ENCODE results near the gene TUBGCP2.
A peak's percentile ranks its signal among the peaks of the same experiment; 100 is the strongest.
"Not testable (repeated sequence)": the region's sequence is repeated elsewhere in the genome, so short reads cannot be mapped to it uniquely, and the experiment has no call there.

TUBGCP2 gene

DNA sequence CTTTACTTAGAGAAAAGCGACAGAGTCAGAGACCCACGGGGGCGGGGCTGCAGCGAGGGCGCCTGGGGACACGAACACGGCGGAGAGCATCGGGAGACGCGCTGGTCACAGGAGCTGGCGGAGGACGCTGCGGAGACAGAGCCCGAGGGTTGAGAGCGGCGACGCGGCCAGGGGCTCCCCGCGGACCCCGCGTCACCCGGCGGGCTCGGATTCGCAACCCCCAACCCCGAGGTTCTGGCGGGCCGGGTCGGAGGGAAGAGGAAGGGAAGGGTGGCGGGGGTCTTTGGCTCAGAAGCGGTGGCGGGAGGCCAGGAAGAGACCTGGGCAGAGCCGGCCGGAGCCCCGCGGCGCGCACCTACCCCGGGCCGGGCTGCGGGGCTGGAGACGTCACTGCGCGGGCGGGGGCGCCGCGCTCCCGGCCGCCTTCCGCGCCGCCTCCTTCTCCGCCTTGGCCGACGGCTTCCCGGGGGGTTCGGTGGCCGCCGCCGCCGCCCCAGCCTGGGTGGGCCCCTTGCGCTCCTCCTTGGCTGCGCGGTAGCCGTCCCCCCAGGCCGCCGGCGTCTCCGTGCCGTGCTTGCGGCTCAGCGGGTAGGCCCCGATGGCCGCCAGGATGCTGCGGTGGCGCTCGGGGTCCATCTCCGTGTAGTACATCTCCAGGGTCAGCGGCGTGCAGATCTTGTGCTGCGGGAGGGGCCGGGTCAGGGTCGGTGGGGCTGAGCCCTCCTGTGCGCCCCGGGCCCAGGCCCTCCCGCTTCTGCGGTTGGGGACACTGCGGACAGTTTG lies 17.0 kb upstream of the TUBGCP2 start:
- no peak for DNase-seq (ENCODE audit: low read depth in 1 of 2, low spot score in 1 of 2)

DNA sequence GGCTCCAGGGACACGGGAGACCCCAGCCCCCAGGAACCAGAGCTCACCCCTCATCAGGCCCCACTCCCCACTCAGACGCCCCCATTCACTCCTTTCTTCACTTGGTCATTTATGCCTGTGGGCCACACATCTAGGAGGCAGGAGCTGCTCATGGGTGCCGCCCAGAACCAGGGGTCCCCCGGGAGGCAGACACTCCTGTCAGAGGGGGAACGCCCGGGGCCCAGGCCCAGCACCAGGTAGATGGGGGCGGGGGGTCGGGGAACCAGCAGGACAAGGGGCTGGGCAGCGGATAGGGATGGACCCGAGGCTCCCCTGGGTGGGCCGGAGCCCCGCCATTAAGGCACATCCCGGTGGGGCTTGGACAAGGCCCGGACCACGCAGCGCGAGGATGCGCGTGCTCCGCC lies 16.2 kb upstream of the TUBGCP2 start:
- no peak for DNase-seq (ENCODE audit: low read depth in 1 of 2, low spot score in 1 of 2)

DNA sequence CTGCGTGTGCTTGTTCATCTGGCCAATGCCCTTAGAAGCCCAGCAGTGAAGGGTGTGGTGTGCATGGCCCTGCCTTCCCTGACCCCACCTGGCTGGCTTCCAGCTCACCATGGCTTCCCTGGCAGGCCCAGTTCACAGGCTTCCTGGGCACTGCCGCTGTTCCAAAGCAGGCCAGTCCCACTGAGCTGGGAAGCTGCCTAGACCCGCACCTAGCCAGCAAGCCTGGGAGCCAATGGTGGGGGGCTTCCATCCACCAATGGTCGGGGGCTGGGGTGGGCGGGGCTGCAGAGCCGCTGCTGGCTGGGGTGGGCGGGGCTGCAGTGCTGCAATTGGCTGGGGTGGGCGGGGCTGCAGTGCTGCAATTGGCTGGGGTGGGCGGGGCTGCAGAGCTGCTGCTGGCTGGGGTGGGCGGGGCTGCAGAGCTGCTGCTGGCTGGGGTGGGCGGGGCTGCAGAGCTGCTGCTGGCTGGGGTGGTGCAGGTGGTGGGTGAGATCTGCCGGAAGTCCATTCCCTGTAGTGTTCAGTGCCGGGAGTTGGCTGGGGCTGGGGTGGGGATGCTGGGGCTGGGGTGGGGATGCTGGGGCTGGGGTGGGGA lies 15.6 kb upstream of the TUBGCP2 start:
- peak in 1 of 2 donors; percentile 40 for DNase-seq (ENCODE audit: low read depth in 1 of 2, low spot score in 1 of 2)

DNA sequence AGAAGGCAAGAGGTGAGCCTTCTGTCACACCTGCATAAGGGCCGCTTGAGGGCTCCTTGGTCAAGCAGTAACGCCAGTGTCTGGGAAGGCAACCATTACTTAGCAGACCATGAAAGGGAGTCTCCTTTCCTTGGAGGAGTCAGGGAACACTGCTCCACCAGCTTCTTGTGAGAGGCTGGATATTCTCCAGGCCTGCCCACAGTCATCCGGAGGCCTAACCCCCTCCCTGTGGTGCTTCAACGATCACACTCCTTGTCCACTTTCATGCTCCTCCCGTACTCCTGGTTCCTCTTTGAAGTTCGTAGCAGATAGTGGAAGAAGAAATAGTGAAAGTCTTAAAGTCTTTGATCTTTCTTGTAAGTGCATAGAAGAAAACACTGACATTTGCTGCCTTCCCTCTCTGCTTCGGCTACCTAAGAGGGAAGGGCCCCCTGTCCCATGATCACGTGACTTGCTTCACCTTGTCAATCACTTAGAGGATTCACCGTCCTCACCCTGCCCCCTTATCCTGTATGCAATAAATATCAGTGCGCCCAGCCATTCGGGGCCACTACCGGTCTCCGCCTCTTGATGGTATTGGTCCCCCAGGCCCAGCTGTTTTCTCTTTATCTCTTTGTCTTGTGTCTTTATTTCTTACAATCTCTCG lies 13.5 kb upstream of the TUBGCP2 start:
- DNase-seq (ENCODE audit: low read depth in 1 of 2, low spot score in 1 of 2): not testable (repeated sequence)

DNA sequence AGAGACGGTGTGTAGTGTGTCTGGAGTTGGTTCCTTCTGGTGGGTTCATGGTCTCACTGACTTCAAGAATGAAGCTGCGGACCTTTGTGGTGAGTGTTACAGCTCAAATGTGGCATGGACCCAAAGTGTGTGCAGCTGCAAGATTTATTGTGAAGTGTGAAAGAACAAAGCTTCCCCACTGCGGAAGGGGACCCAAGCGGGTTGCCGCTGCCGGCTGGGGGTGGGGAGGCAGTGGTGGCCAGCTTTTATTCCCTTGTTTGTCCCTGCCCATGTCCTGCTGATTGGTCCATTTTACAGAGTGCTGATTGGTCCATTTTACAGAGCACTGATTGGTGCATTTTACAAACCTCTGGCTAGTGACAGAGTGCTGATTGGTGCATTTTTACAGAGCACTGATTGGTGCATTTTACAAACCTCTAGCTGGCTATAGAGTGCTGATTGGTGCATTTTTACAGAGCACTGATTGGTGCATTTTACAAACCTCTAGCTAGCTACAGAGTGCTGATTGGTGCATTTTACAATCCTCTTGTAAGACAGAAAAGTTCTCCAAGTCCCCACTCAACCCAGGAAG lies 12.3 kb upstream of the TUBGCP2 start:
- not testable (repeated sequence) for DNase-seq (ENCODE audit: low read depth in 1 of 2, low spot score in 1 of 2)

DNA sequence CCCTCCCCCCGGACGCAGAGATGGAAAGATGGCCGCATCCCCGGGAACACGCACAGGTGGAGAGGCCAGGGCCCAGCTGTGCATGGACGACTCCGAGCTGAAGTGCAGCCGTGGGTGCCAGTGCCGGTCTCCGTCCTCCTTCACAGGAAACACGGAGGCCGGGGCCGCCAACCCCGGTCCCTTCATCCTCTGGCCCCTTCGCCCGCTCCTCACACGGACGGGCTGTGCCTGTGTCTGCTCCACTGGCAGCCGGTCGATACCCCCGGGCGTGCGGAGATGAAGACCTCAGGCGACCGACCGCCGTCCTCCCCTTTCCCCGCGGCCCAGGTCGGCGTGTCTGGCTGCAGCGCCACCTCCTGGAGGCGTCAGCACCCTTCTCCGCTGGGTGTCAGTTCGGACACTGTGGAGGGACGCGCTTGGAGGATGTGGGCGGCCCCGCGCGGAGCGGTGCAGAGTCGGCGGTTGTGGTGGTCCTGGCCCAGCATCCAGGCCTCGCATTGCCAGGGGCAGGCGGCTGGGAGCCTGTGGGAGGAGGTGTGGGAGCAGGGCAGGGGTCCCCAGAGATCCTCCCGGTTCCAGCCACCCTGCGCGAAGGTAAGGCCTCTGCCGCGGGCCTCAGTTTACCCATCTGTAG lies 9.9 kb upstream of the TUBGCP2 start:
- peak in 1 of 2 donors; percentile 47 for DNase-seq (ENCODE audit: low read depth in 1 of 2, low spot score in 1 of 2)

DNA sequence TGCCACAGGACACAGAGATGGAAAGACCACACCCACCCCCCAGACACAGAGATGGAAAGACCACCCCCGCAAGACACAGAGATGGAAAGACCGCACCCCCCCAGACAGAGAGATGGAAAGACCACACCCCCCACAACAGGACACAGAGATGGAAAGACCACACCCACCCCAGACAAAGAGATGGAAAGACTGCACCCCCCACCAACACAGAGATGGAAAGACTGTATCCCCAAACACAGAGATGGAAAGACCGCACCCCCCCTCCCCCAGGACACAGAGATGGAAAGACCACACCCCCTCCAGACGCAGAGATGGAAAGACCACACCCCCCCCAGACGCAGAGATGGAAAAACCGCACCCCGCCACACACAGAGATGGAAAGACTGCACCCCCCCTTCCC lies 8.1 kb upstream of the TUBGCP2 start:
- DNase-seq (ENCODE audit: low read depth in 1 of 2, low spot score in 1 of 2): no peak

DNA sequence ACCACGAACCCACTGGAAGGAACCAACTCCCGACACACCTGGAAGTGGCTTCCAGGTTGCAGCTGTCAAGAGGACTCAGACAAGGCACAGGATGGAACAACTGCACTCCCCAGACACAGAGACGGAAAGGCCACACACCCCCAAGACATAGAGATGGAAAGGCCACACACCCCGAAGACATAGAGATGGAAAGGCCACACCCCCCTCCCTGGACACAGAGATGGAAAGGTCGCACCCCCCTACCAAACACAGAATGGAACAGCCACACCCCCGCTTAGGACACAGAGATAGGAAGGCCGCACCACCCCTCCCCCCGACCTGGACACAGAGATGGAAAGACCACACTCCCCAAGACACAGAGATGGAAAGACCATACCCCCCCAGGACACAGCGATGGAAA lies 7.6 kb upstream of the TUBGCP2 start:
- DNase-seq (ENCODE audit: low read depth in 1 of 2, low spot score in 1 of 2): no peak

DNA sequence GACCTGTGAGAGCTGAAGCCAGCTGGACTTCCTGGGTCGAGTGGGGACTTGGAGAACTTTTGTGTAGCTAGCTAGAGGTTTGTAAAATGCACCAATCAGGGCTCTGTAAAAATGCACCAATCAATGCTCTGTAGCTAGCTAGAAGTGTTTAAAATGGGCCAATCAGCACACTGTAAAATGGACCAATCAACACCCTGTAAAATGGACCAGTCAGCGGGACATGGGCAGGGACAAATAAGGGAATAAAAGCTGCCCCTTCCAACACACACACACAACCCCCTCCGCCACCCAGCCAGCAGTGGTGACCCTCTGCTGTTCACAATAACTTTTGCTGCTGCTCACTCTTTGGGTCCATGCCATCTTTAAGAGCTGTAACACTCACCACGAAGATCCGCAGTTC lies 7.2 kb upstream of the TUBGCP2 start:
- DNase-seq (ENCODE audit: low read depth in 1 of 2, low spot score in 1 of 2): no peak

DNA sequence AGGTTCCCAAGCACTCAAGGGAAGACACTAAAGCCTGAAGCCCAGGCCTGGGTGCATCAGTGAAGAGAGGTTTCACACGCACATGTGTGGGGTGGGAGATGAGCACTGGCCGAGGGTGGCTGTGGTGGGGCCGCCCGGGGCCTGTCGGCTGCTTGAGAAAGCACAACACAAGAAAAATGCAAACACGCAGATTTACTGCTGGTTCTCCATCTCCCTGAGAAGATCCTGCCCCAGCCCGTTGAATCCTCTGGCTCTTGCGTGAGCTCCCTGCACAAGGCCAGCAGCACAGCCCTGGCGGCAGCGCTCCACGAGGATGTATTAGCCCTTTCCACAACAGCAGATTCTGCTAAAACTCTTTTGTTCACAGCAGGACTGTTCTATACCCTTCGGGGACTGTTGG lies 6.2 kb upstream of the TUBGCP2 start:
- DNase-seq (ENCODE audit: low read depth in 1 of 2, low spot score in 1 of 2): no peak

DNA sequence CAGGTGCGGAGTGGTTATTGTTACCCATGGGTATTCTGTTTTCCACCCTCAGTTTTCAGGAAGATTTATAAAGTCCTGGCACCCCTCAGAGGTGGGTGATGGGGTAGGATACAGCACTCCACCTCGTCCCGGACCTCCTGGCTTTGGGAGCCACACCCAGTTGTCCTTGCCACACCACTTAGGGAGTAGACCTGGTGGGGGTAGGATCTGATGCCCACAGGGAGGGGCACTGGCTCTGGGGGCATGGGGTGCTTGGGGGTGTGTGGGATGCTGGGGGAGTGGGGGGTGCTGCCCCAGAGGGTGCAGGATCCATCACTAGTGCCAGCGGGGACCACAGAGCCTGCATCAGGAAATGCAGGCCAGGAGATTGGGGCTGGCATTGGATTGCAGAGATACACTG lies 4.5 kb upstream of the TUBGCP2 start:
- DNase-seq (ENCODE audit: low read depth in 1 of 2, low spot score in 1 of 2): no peak

DNA sequence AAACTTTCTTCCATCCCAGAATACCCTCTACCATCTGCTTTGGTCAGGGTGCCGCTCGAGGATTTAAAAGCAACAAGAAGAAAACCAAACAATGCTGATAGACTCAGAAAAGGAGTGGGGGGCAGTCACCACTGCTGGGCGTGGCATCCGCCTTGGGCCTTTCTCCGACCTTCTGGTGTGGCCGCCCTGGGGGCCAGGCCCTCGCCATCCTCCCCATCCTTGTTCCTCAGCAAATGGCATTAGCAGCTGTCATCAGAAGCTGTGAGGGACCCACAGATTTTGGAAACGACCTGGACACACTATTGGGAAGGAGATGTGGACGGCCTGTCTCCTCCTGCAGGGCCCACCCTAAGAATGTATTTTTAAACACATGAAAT lies 4.1 kb upstream of the TUBGCP2 start:
- no peak for DNase-seq (ENCODE audit: low read depth in 1 of 2, low spot score in 1 of 2)

DNA sequence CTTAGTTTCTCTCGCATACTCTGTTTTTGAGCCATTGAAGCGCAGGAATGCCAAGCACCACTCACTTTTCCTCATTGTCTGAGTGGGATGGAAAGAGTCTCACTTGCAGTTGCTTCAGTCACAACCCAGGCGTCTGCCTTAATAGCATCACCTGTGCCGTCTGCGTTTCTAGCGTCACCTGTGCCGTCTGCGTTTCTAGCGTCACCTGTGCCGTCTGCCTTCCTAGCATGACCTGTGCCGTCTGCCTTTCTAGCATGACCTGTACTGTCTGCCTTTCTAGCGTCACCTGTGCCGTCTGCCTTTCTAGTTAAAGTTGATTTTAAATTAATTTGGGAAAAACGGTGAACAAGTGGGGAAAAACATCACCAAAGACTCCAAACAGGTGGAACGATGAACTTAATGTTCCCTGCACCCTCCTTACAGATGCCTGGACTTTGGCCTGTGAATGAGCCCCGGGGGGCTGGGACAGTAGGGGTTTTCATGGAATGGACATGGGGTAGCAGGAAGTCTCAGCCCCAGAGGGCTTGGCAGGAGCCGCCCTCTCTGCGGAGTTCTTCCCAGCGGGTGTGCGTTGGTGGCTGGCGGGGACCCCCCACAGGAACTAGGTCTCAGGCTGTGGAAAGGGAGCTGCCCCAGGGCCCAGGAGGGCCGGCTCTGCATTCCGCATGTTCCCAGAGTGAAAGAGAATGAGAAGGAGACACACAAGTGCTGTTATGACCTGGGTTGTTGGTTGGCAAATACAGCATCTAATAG lies 3.5 kb upstream of the TUBGCP2 start:
- DNase-seq (ENCODE audit: low read depth in 1 of 2, low spot score in 1 of 2): no peak

DNA sequence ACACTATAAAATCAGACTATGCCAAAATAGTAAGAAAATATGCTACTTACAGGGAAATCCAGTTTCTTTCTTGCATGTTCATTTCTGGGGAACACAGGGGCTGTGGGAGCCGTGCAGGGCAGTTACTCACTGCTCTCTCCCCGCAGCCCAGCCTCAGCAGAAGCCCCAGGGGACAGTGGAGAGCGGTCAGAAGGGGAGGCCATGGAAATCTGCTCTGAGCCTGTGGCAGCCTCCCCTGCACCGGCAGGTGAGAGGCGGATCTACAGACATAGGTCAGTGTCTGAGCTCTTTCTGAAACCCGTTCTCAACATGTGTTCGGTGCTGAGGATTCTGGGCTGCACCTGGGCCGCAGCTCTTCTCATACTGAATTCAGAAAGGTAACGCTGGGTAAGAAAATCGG lies 2.9 kb upstream of the TUBGCP2 start:
- no peak for DNase-seq (ENCODE audit: low read depth in 1 of 2, low spot score in 1 of 2)

DNA sequence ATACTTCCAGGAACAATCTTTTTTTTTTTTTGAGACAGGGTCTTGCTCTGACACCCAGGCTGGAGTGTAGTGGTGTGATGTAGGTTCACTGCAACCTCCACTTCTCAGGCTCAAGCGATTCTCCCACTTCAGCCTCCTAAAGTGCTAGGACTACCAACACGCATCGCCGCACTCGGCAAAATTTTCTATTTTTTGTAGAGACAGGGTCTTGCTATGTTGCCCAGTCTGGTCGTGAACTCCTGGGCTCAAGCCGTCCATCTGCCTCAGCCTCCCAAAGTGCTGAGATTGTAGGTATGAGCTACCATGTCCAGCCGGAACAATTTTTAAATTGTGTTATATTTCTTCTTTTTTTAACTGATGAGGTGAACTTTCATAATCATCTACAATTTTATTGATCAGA lies 2.1 kb upstream of the TUBGCP2 start:
- no peak for DNase-seq (ENCODE audit: low read depth in 1 of 2, low spot score in 1 of 2)

DNA sequence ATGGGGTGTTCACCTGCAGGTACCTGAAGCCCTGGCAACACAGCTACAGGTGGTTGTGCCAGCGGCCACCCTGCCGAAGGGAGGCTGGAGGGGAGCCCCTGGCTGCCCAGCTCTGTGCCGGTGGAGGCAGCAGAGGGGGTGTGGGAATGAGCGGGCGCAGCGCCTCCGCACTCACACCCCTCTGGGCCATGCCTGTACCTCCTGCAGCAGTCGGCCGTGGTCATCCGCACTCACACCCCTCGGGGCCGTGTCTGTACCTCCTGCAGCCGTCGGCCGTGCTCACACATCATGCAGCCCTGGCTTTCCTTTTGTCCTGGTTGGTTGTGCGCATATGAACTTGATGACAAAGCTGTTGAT lies 1.7 kb upstream of the TUBGCP2 start:
- DNase-seq (ENCODE audit: low read depth in 1 of 2, low spot score in 1 of 2): no peak

DNA sequence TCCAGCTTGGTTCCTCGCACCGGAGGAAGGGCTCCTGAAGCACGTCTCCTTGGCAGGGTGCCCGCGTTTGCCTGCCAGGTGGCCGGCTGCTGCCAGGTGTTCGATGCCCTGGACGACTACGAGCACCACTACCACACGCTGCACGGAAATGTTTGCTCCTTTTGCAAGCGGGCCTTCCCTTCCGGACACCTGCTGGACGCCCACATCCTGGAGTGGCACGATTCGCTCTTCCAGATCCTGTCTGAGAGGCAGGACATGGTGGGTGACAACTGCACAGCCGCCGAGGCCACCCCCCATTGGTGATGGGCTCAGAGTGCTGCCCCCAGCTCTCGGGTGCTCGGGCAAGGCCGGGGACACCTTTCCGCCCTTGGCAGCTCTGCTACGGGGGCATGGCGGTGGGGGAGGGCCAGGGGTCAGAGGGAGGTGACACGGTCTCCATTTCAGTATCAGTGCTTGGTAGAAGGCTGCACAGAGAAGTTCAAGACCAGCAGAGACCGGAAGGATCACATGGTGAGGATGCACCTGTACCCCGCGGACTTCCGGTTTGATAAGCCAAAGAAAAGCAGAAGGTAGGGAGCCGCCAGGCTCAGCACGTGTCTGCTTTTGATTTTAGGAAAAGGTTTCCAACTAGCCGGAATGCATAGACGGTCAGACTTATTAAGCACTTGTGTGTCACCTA lies 1.2 kb upstream of the TUBGCP2 start:
- DNase-seq (ENCODE audit: low read depth in 1 of 2, low spot score in 1 of 2): no peak

DNA sequence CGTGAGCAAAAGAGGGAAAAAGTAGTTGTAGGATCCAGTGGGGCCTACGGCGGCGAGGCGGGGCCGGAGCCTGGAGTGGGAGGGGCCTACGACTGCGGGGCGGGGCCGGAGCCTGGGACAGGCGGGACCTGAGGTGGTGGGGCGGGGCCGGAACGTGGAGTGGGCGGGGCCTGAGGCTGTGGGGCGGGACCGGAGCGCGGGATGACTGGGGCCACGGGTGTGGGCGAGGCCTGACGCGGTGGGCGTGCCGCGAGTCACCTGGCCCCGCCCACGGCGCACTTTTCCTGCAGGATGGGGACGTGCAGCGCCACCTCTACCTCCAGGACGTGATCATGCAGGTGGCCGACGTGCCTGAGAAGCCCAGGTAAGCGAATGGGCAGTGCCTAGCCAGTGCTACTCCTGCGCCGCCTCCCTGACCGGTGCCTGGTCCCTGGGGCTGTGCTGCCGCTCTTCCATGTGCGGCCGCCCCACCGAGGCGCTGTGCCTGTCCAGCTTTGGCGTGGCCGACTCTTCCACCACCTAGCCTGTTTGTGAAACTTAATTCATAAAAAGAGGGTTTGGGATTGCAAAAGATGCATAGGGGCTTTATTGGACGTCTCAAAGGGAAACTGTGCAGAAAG lies 538 bp upstream of the TUBGCP2 start:
- DNase-seq (ENCODE audit: low read depth in 1 of 2, low spot score in 1 of 2): peak; percentile 86 to 95

DNA sequence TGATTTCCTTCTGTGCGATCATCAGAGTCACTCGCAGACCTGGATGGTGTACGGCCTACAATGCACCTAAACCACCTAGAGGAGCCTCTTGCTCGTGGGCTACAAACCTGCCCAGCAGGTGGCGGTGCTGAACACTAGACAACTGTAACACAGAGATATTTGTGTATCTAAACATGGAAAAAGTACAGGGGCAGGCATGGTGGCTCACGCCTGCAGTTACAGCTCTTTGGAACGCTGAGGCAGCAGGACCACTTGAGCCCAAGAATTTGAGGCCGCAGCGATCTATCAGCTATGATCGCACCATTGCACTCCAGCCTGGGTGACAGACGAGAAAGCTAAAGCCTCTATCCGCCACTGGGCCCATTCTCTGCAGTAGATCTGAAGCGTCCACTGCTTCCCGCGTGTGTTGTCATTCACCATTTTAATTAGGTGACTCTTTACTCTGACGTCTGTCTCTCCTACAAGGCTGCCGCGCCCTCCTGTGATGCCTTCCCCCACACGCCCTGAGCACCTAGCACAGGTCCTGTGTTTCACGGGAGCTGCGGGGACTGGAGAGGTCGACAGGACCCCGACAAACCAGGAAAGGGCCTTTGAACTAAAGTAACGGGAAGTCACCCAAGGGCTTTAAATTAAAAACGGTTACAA lies 774 bp downstream of the TUBGCP2 start:
- DNase-seq (ENCODE audit: low read depth in 1 of 2, low spot score in 1 of 2): peak; percentile 61 to 76

DNA sequence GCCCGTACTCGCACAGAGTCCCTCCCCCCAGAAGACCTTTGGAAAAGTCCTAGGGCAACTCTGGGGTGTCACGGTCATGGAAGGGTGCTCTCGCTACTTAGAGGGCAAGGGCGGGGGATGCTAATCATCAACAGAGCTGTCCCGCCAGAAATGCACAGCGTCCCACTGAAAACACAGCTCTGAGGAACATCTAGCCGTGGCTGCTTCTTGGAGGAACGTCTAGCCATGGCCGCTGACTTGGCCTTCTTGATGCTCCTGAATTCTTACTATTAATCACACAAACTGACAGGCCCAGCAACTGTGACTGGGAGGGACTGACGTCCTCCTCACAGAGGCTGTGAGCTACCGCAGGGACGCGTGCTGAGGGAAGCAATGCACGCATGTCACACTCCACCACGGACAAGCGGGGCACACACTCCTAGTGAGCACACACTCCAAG lies 1.7 kb downstream of the TUBGCP2 start:
- no peak for DNase-seq (ENCODE audit: low read depth in 1 of 2, low spot score in 1 of 2)
